ENCODE data around the gene ADAM22. TPM values are rescaled to one million over a fixed set of nuclear protein-coding genes. Genes with fewer than 3 reads are reported as not detected.

Gene ADAM22
- total and polyA plus RNA-seq, 10 donors: 0.43 to 4.4 (median 3.0) TPM

- no peak overlapping the region for H3K27ac ChIP-seq
- intact Hi-C loops (cut with DNase I; ENCODE audit: low total_unique reads): no loop called here
- H3K9me3 ChIP-seq: no peaks in the 10 kb centered on the region
- DNase-seq: no peak
- no peaks in the 10 kb centered on the region for H3K36me3 ChIP-seq
- no peaks in the 10 kb centered on the region for H3K27me3 ChIP-seq (replicated peaks in 1 of 7)
- no peak overlapping the region for H3K4me3 ChIP-seq
- TF ChIP-seq POLR2A (IDR thresholded peaks at IDR 0.05) (no peak), POLR2AphosphoS5 (IDR thresholded peaks at IDR 0.05) (no peak)
- TF ChIP-seq, protein P1, sequence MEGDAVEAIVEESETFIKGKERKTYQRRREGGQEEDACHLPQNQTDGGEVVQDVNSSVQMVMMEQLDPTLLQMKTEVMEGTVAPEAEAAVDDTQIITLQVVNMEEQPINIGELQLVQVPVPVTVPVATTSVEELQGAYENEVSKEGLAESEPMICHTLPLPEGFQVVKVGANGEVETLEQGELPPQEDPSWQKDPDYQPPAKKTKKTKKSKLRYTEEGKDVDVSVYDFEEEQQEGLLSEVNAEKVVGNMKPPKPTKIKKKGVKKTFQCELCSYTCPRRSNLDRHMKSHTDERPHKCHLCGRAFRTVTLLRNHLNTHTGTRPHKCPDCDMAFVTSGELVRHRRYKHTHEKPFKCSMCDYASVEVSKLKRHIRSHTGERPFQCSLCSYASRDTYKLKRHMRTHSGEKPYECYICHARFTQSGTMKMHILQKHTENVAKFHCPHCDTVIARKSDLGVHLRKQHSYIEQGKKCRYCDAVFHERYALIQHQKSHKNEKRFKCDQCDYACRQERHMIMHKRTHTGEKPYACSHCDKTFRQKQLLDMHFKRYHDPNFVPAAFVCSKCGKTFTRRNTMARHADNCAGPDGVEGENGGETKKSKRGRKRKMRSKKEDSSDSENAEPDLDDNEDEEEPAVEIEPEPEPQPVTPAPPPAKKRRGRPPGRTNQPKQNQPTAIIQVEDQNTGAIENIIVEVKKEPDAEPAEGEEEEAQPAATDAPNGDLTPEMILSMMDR (IDR thresholded peaks at IDR 0.05 in 8 of 11, conservative IDR thresholded peaks at IDR 0.05 in 3 of 11): no peak
- H3K4me1 ChIP-seq: no peaks in the 10 kb centered on the region
Measured at GRCh38 chr7:88012086-88012485, 78.0 kb downstream of the ADAM22 start.

- H3K9me3 ChIP-seq: no peaks in the 10 kb centered on the region
- no peak overlapping the region for H3K27ac ChIP-seq
- H3K36me3 ChIP-seq: no peaks in the 10 kb centered on the region
- H3K4me3 ChIP-seq: no peak overlapping the region
- intact Hi-C loops (cut with DNase I; ENCODE audit: low total_unique reads): no loop called here
- DNase-seq: no peak
- H3K27me3 ChIP-seq (replicated peaks in 1 of 7): no peaks in the 10 kb centered on the region
- 95 to 97% (median 96%) methylated on average over 3 of the region's 3 CpGs for WGBS, 5 donors
- H3K4me1 ChIP-seq: no peaks in the 10 kb centered on the region
- TF ChIP-seq POLR2A (IDR thresholded peaks at IDR 0.05) (no peak), POLR2AphosphoS5 (IDR thresholded peaks at IDR 0.05) (no peak)
- TF ChIP-seq, protein P1 (IDR thresholded peaks at IDR 0.05 in 8 of 11, conservative IDR thresholded peaks at IDR 0.05 in 3 of 11): no peak
Measured at GRCh38 chr7:88013981-88014380, 79.9 kb downstream of the ADAM22 start.

- intact Hi-C loops (cut with DNase I; ENCODE audit: low total_unique reads): no loop called here
- H3K4me1 ChIP-seq: no peaks in the 10 kb centered on the region
- no peak for TF ChIP-seq POLR2AphosphoS5 (IDR thresholded peaks at IDR 0.05)
- TF ChIP-seq, protein P1 (IDR thresholded peaks at IDR 0.05 in 8 of 11, conservative IDR thresholded peaks at IDR 0.05 in 3 of 11): no peak
- TF ChIP-seq POLR2A (IDR thresholded peaks at IDR 0.05): no peak
- no peaks in the 10 kb centered on the region for H3K27me3 ChIP-seq (replicated peaks in 1 of 7)
- WGBS, 5 donors: 80 to 100% (median 93%) methylated on average over 2 of the region's 2 CpGs
- DNase-seq: no peak
- no peak overlapping the region for H3K4me3 ChIP-seq
- no peaks in the 10 kb centered on the region for H3K36me3 ChIP-seq
- H3K27ac ChIP-seq: no peak overlapping the region
- H3K9me3 ChIP-seq: no peaks in the 10 kb centered on the region
Measured at GRCh38 chr7:88014581-88014980, 80.5 kb downstream of the ADAM22 start.

DNA sequence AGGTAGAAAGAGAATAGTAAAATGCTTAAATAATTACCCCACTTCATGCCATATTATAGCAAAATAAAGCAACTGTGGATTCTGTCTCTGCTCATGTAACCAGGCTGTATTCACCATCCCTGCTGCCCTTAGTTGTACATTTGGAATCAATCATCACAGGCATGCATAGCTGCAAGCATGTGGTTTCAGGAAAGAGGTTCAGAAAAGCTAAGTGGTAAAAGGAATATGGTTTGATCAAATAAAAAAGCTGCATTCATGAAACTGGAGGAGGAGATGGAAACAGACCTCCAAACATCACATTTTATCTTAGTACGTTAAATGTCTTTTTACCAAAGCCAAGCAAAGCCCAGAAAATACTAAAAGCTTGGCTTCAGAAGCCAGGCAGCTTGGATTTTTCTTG is 81.3 kb downstream of the ADAM22 start:
- Histone ChIP-seq H3K4me1 (no peaks in the 10 kb centered on the region), H3K4me3 (no peak overlapping the region), H3K36me3 (no peaks in the 10 kb centered on the region), H3K27me3 (replicated peaks in 1 of 7) (no peaks in the 10 kb centered on the region), H3K9me3 (no peaks in the 10 kb centered on the region), H3K27ac (no peak overlapping the region)
- intact Hi-C loops (cut with DNase I; ENCODE audit: low total_unique reads): no loop called here
- TF ChIP-seq, protein P1 (IDR thresholded peaks at IDR 0.05 in 8 of 11, conservative IDR thresholded peaks at IDR 0.05 in 3 of 11): no peak
- TF ChIP-seq POLR2A (IDR thresholded peaks at IDR 0.05) (no peak), POLR2AphosphoS5 (IDR thresholded peaks at IDR 0.05) (no peak)
- no peak for DNase-seq
- 62 to 94% (median 87%) methylated on average over 1 of the region's 1 CpG for WGBS, 5 donors

Measured in spleen (tissue), 11 donors.